HG02678 (cell line): ENCODE results near the gene CSF2.
"Not testable (repeated sequence)": the region's sequence is repeated elsewhere in the genome, so short reads cannot be mapped to it uniquely, and the experiment has no call there.

Experiments
- ATAC-seq: cut with Tn5 transposase; IDR thresholded peaks from one replicate; pipeline ENCODE4 v1.9.1; 2021; ENCODE audit warnings: mild to moderate bottlenecking, moderate library complexity; ENCODE audit not compliant: unreplicated experiment

Gene CSF2

GRCh38 chr5:132105688-132106087, 32.1 kb downstream of the CSF2 start:
- ATAC-seq: no peak

DNA sequence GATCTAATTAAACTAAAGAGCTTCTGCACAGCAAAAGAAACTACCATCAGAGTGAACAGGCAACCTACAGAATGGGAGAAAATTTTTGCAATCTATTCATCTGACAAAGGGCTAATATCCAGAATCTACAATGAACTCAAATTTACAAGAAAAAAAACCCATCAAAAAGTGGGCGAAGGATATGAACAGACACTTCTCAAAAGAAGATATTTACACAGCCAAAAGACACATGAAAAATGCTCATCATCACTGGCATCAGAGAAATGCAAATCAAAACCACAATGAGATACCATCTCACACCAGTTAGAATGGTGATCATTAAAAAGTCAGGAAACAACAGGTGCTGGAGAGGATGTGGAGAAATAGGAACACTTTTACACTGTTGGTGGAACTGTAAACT, 34.9 kb downstream of the CSF2 start:
- ATAC-seq: not testable (repeated sequence)

DNA sequence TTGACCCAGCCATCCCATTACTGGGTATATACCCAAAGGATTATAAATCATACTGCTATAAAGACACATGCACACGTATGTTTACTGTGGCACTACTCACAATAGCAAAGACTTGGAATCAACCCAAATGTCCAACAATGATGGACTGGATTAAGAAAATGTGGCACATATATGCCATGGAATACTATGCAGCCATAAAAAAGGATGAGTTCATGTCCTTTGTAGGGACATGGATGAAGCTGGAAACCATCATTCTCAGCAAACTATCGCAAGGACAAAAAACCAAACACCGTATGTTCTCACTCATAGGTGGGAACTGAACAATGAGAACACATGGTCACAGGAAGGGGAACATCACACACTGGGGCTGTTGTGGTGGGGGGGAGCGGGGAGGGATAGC, 35.4 kb downstream of the CSF2 start:
- ATAC-seq: not testable (repeated sequence)

DNA sequence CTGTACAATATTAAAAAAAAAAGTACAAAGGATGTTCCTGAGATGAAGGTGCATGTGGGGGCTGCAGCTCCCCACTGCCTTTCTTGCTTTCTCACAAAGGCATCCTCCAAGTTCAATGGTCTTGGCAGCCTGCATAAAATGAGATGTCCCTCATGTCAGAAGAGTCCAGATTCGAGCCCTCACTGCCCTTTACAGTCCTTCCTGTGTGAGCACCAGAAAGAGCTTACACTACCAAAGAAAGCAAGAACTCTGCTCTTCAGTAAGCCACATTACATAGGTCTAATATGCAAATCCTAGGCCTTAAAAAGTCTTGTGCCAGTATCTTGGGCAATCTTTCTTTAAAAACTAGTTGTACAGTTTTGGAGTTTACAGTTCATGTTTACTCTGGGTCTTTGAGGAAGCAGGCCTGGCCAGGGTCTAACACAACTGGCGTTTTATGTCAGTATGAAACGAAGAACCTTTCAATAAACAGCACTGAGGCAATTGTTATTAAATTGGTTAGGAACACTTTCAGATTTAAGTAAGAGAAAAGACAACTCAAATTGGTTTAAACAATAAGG, 36.0 kb downstream of the CSF2 start:
- no peak for ATAC-seq

GRCh38 chr5:132110195-132110594, 36.6 kb downstream of the CSF2 start:
- ATAC-seq: no peak

DNA sequence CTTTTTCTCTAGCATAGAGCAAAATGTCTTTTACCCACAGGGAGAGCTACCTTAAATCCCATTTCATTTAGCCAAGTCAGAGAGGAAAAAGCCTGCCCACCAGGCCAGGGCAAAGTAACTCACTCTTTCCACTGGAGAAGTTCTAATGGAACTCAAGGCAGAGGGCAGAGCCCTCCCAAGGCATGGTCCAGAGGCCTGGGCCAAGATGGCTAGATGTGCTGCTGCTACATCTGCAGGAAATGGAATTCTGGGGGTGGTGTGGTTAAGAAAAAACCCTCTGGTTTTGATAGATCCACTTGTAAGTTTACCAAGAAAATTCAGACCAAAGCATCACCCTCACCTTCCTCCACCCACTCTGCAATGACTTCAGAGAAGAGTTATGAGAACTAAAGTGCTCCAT, 37.3 kb downstream of the CSF2 start:
- no peak for ATAC-seq

- no peak for ATAC-seq
Observed at GRCh38 chr5:132112111-132112510, 38.5 kb downstream of the CSF2 start.

GRCh38 chr5:132114150-132115121, 40.8 kb downstream of the CSF2 start:
- no peak for ATAC-seq

GRCh38 chr5:132115375-132115774, 41.8 kb downstream of the CSF2 start:
- no peak for ATAC-seq

- no peak for ATAC-seq
Observed at GRCh38 chr5:132116072-132116471, 42.5 kb downstream of the CSF2 start.

DNA sequence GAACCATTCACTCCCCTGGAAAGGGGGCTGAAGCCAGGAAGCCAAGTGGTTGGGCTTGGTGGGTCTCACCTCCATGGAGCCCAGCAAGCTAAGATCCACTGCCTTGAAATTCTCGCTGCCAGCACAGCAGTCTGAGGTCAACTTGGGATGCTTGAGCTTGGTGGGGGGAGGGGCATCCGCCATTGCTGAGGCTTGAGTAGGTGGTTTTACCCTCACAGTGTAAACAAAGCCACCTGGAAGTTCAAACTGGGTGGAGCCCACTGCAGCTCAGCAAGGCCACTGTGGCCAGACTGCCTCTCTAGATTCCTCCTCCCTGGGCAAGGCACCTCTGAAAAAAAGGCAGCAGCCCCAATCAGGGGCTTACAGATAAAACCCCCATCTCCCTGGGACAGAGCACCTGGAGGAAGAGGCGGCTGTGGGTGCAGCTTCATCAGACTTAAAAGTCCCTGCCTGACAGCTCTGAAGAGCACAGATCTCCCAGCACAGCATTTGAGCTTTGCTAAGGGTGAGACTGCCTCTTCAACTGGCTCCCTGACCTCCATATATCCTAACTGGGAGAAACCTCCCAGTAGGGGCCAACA, 43.4 kb downstream of the CSF2 start:
- ATAC-seq: not testable (repeated sequence)

- ATAC-seq: not testable (repeated sequence)
Observed at GRCh38 chr5:132120717-132121116, 47.1 kb downstream of the CSF2 start.

GRCh38 chr5:132122971-132123370, 49.4 kb downstream of the CSF2 start:
- not testable (repeated sequence) for ATAC-seq

GRCh38 chr5:132123578-132123977, 50.0 kb downstream of the CSF2 start:
- not testable (repeated sequence) for ATAC-seq
